Activated T-cell treated with anti-CD3 and anti-CD28 coated beads, Interleukin-2, amount 50 U/mL, for 72 hours (primary cell): ENCODE measurements around the gene NDUFS4. TPM values are rescaled to one million over a fixed set of nuclear protein-coding genes. Genes with fewer than 3 reads are reported as not detected.

Source experiments
- ATAC-seq, 2 donors: fragments of 150-1000 bp; cut with Tn5 transposase; replicated peaks in 1 of 2; 2 replicates each; pipeline ENCODE4 v1.10.0; 2021; ENCODE audit warnings: moderate library complexity in 2 of 2, mild to moderate bottlenecking in 1 of 2
- DNase-seq, 2 donors: peaks; one replicate each; pipeline ENCODE4 v3.0.0; 2021 to 2022; ENCODE audit warnings: mixed read lengths in 1 of 2
- H3K27ac Mint-ChIP-seq: one replicate; pipeline ENCODE4 v1.8.0; 2022; ENCODE audit warnings: mild to moderate bottlenecking, moderate library complexity, mixed read lengths
- H3K27me3 Mint-ChIP-seq: one replicate; pipeline ENCODE4 v1.8.0; 2022; ENCODE audit warnings: low read depth, mixed read lengths
- H3K36me3 Mint-ChIP-seq, 2 donors: one replicate each; pipeline ENCODE4 v1.8.0; 2022; ENCODE audit warnings: mixed read lengths in 2 of 2, mild to moderate bottlenecking in 1 of 2; ENCODE audit not compliant: insufficient read depth in 2 of 2
- H3K4me1 Mint-ChIP-seq: one replicate; pipeline ENCODE4 v1.8.0; 2022; ENCODE audit warnings: low read depth, mixed read lengths
- H3K4me3 Mint-ChIP-seq, 2 donors: one replicate each; pipeline ENCODE4 v1.8.0; 2022; ENCODE audit warnings: mild to moderate bottlenecking in 2 of 2, mixed read lengths in 2 of 2, moderate library complexity in 2 of 2
- H3K9me3 Mint-ChIP-seq, 2 donors: one replicate each; pipeline ENCODE4 v1.8.0; 2022; ENCODE audit warnings: mixed read lengths in 2 of 2
- total RNA-seq, 2 donors: library from RNA; stranded (reverse); gene quantifications; one replicate each; pipeline ENCODE4 v1.2.3, GENCODE V29; 2022

Gene NDUFS4
- total RNA-seq, 2 donors from 2014 or later: 79.9 to 93.5 TPM

- Mint-ChIP-seq H3K4me3 (no peak overlapping the region), H3K27me3 (peaks cover 57% of the 10 kb centered on the region), H3K27ac (no peak overlapping the region), H3K9me3 (no peaks in the 10 kb centered on the region), H3K4me1 (no peaks in the 10 kb centered on the region), H3K36me3 (peaks cover 1 to 3% of the 10 kb centered on the region in 2 donors)
- ATAC-seq (no peak), DNase-seq (no peak)
These were observed 6.0 kb upstream of the NDUFS4 start for GRCh38 chr5:53554444-53554843.

DNA sequence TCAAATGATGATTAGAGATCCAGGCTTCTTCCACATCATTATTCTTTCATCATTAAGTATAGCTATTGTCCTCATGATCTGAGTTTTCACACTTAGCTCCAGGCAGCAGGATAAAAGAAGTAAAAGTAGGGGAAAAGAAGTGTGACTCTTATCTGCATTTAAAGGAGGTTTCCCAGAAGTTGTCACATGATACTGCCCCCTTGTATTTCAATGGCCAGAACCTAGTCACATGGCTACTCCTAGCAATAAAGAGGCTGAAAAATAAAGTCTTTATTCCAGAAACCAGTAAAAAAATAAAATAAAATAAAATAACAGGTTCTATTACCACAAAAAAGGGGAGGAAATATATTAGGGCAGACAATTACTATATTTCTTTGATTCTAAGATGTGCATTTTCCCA, 5.3 kb upstream of the NDUFS4 start:
- peaks cover under 1% of the 10 kb centered on the region for H3K4me1 Mint-ChIP-seq
- ATAC-seq (no peak), DNase-seq (no peak)
- H3K36me3 Mint-ChIP-seq: peaks cover 3% of the 10 kb centered on the region in 2 donors
- H3K9me3 Mint-ChIP-seq: no peaks in the 10 kb centered on the region
- H3K27ac Mint-ChIP-seq: no peak overlapping the region
- peaks cover 57% of the 10 kb centered on the region for H3K27me3 Mint-ChIP-seq
- H3K4me3 Mint-ChIP-seq: no peak overlapping the region

GRCh38 chr5:53556001-53556400, 4.4 kb upstream of the NDUFS4 start:
- peaks cover 6% of the 10 kb centered on the region for H3K4me1 Mint-ChIP-seq
- H3K27ac Mint-ChIP-seq: no peak overlapping the region

DNA sequence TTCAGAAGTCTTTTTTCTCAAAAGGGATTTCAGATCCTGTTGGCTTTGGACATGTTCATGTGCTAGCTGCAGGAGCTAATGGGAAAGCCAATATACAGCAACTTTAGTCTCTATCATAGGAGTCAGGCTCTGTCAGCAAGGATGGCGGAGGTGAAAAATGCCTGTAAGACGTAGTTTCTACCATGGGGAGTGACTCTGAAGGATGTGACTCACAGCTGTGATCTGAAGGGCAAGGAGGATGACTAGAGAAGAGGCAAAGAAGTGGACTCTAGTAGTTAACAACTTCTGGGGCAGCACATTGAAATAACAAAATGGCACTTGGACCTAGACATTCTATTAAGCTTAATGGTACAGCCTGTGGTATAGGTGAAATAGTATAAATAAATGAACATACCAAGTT, 3.1 kb upstream of the NDUFS4 start:
- H3K4me1 Mint-ChIP-seq: peaks cover 20% of the 10 kb centered on the region
- peaks cover 3 to 5% of the 10 kb centered on the region in 2 donors for H3K36me3 Mint-ChIP-seq
- peaks cover 54% of the 10 kb centered on the region for H3K27me3 Mint-ChIP-seq
- ATAC-seq (no peak), DNase-seq (no peak)
- no peak overlapping the region for H3K4me3 Mint-ChIP-seq
- no peaks in the 10 kb centered on the region for H3K9me3 Mint-ChIP-seq
- H3K27ac Mint-ChIP-seq: no peak overlapping the region

More at GRCh38 chr5:53556001-53556400, 4.4 kb upstream of the NDUFS4 start:
- Mint-ChIP-seq H3K4me3 (no peak overlapping the region), H3K27me3 (peaks cover 57% of the 10 kb centered on the region), H3K9me3 (no peaks in the 10 kb centered on the region), H3K36me3 (peaks cover 3 to 5% of the 10 kb centered on the region in 2 donors)
- DNase-seq (no peak), ATAC-seq (no peak)

DNA sequence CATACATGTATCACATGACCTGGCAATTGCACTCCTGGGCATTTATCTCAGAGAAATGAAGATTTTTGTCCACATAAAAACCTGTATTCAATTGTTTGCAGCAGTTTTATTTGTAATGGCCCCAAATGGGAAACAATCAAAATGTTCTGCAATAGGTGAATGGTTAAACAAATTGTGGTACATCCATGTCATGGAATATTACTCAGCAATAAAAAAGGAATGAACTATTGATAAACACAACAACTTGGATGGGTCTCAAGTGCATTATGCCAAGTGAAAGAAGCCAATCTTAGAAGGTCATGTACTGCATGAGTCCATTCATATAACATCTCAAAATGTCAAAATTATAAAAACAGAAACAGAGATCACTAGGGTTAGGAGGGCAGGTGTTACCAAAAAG, 1.5 kb upstream of the NDUFS4 start:
- Mint-ChIP-seq H3K36me3 (peaks cover 3 to 5% of the 10 kb centered on the region in 2 donors), H3K4me3 (no peak overlapping the region), H3K27ac (no peak overlapping the region), H3K4me1 (peaks cover 36% of the 10 kb centered on the region), H3K27me3 (peaks cover 45% of the 10 kb centered on the region), H3K9me3 (no peaks in the 10 kb centered on the region)
- DNase-seq: no peak
- ATAC-seq: no peak

DNA sequence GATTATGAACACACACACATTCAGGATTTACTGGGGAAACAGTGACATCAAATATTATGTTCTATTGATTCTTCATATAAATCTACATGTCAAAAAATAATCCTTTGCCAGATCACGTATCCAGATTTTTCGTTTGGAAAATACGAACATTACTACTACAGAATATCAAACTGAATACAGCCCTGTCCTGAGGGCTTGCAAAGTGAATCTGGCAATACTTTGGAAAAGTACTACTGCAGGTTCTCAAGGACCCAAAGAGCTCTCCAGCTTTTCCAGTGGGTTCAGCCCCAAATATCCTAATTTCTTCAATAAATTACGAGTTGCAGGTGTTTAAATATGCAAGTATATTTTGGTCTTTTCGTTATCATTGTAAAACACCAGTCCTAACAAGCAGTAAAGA, 411 bp upstream of the NDUFS4 start:
- Mint-ChIP-seq H3K36me3 (peaks cover 3 to 5% of the 10 kb centered on the region in 2 donors), H3K4me3 (peak overlapping the region; percentile 90 to 94), H3K27me3 (peaks cover 36% of the 10 kb centered on the region), H3K4me1 (peaks cover 46% of the 10 kb centered on the region), H3K27ac (peak overlapping the region; percentile 95), H3K9me3 (no peaks in the 10 kb centered on the region)
- DNase-seq (no peak), ATAC-seq (peak in 1 of 2 donors; percentile 22)

GRCh38 chr5:53568401-53568800, 8.0 kb downstream of the NDUFS4 start:
- ATAC-seq: no peak
- no peaks in the 10 kb centered on the region for H3K36me3 Mint-ChIP-seq
- no peak overlapping the region for H3K4me3 Mint-ChIP-seq
- no peak for DNase-seq
- H3K27ac Mint-ChIP-seq: no peak overlapping the region
- H3K27me3 Mint-ChIP-seq: no peaks in the 10 kb centered on the region
- H3K4me1 Mint-ChIP-seq: peaks cover 20% of the 10 kb centered on the region
- H3K9me3 Mint-ChIP-seq: no peaks in the 10 kb centered on the region

DNA sequence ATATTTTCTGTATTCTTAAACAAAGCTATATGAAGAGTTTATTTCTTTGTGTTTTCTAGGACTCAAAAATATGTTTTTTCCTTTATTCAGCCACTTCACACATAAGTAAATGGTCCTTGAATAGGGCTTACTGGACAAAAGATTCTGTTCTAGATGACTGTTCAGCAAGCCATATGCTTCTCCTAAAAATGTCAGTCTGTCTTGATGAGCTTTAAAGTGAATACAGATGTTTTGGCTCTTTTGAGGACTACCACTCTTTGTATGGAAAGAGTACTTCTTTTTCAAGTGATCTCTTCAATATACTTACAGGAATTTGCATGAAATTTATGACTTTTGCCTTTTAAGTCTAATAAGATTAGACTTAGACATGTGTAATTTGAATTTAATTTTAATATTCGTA, 8.4 kb downstream of the NDUFS4 start:
- ATAC-seq (no peak), DNase-seq (no peak)
- no peaks in the 10 kb centered on the region for H3K9me3 Mint-ChIP-seq
- no peaks in the 10 kb centered on the region for H3K36me3 Mint-ChIP-seq
- H3K4me3 Mint-ChIP-seq: no peak overlapping the region
- no peaks in the 10 kb centered on the region for H3K27me3 Mint-ChIP-seq
- H3K4me1 Mint-ChIP-seq: peaks cover 16% of the 10 kb centered on the region
- H3K27ac Mint-ChIP-seq: no peak overlapping the region

- H3K4me1 Mint-ChIP-seq: peaks cover 15% of the 10 kb centered on the region
- H3K4me3 Mint-ChIP-seq: no peak overlapping the region
- no peaks in the 10 kb centered on the region for H3K27me3 Mint-ChIP-seq
- no peak for ATAC-seq
- H3K36me3 Mint-ChIP-seq: no peaks in the 10 kb centered on the region
- no peak for DNase-seq
- H3K9me3 Mint-ChIP-seq: no peaks in the 10 kb centered on the region
- H3K27ac Mint-ChIP-seq: no peak overlapping the region
These were observed 9.0 kb downstream of the NDUFS4 start for GRCh38 chr5:53569453-53569852.

DNA sequence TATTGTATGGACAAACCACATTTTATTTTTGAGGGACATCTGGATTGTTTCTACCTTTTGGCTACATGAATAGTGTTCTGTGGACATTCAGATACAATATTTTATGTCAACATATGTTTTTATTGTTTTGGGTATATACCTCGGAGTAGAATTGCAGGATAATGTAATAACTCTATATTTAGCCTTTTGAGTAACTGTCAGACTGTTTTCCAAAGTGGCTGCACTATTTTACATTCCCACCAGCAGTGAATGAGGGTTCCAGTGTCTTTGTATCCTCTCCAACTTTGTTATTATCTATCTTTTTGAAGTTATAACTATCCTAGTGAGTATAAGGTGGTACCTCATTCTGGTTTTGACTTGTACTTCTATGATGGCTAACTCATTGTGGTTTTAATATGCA, 11.0 kb downstream of the NDUFS4 start:
- no peak for ATAC-seq
- Mint-ChIP-seq H3K4me1 (peaks cover 16% of the 10 kb centered on the region), H3K36me3 (no peaks in the 10 kb centered on the region), H3K4me3 (no peak overlapping the region), H3K9me3 (no peaks in the 10 kb centered on the region), H3K27ac (no peak overlapping the region), H3K27me3 (no peaks in the 10 kb centered on the region)
- DNase-seq: no peak

DNA sequence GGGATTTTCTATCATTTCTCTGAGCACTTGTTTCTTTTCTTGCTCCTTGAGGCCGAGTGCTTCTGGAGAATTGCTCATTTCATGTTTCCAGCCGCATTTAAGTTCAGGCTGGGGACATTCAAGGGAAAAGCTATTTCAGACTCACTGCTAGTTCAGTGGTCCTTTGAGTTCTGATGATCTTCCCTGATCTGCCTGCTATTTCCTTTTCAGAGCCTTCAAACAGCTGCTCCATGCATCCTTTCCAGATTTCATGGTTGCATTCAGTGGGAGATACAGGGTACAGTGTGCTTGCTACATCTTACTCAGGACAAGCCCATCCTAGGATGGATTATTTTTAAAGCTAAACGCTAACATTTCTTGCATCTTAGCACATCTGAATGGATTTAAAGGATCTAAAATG, 14.7 kb downstream of the NDUFS4 start:
- no peak for DNase-seq
- no peak overlapping the region for H3K4me3 Mint-ChIP-seq

GRCh38 chr5:53575831-53576230, 15.4 kb downstream of the NDUFS4 start:
- Mint-ChIP-seq H3K9me3 (no peaks in the 10 kb centered on the region), H3K27ac (peak overlapping the region; percentile 42), H3K4me1 (peaks cover 29% of the 10 kb centered on the region), H3K4me3 (no peak overlapping the region), H3K27me3 (no peaks in the 10 kb centered on the region), H3K36me3 (peaks cover 0 to 2% of the 10 kb centered on the region in 2 donors)
- ATAC-seq: no peak
- no peak for DNase-seq

More for the DNA sequence above, 14.7 kb downstream of the NDUFS4 start:
- Mint-ChIP-seq H3K36me3 (no peaks in the 10 kb centered on the region), H3K4me1 (peaks cover 23% of the 10 kb centered on the region), H3K27ac (no peak overlapping the region), H3K27me3 (no peaks in the 10 kb centered on the region), H3K9me3 (no peaks in the 10 kb centered on the region)
- no peak for ATAC-seq

DNA sequence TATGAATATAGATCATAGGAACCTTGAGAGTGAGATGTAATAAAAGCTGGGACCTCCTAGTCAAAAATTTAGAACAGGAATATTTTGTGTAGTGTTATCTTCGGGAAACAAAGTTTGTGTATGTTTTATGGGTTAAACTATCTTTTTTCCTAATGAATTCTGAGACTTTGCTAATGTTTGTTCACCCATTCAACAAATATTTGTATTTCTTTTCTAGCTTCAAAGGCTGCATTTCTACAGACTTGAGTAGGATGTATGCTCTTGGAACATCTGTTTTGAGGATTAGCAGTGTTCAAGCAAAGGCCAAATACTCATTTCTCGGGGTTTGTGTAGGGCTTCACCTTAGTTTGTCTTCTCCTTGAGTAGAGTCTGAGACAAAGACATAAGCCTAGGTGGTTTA, 16.2 kb downstream of the NDUFS4 start:
- peaks cover 37% of the 10 kb centered on the region for H3K4me1 Mint-ChIP-seq
- DNase-seq (no peak), ATAC-seq (no peak)
- H3K4me3 Mint-ChIP-seq: no peak overlapping the region
- H3K9me3 Mint-ChIP-seq: no peaks in the 10 kb centered on the region
- peaks cover 0 to 2% of the 10 kb centered on the region in 2 donors for H3K36me3 Mint-ChIP-seq
- no peaks in the 10 kb centered on the region for H3K27me3 Mint-ChIP-seq
- no peak overlapping the region for H3K27ac Mint-ChIP-seq

DNA sequence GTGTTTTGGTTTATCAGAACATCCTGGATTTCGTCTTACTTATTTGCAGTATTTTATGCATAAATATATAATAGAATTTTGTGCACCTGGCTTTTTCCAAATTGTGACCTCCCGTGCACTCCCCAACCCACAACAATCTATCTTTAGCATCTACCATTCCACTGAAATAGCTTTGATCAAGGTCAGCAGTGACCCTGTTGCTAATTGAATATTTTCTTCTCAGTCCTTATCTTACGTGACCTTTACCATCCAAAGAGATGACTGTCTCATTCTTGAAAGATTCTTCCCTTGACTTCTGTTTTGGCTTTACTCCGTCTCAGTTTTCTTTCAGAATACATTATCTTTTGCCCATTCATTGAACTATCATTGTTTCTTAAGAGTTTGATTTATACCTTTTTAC, 18.4 kb downstream of the NDUFS4 start:
- Mint-ChIP-seq H3K27ac (no peak overlapping the region), H3K9me3 (no peaks in the 10 kb centered on the region), H3K27me3 (no peaks in the 10 kb centered on the region), H3K4me1 (peaks cover 37% of the 10 kb centered on the region), H3K4me3 (no peak overlapping the region), H3K36me3 (peaks cover 0 to 2% of the 10 kb centered on the region in 2 donors)
- DNase-seq (no peak), ATAC-seq (no peak)
